GM21619 (cell line): ENCODE measurements around the gene PRKAG1.
A peak's percentile ranks its signal among the peaks of the same experiment; 100 is the strongest.
"Not testable (repeated sequence)": the region's sequence is repeated elsewhere in the genome, so short reads cannot be mapped to it uniquely, and the experiment has no call there.

Experiments
- ATAC-seq: cut with Tn5 transposase; IDR thresholded peaks from one replicate; pipeline ENCODE4 v1.9.1; 2021; ENCODE audit not compliant: unreplicated experiment

PRKAG1 gene

DNA sequence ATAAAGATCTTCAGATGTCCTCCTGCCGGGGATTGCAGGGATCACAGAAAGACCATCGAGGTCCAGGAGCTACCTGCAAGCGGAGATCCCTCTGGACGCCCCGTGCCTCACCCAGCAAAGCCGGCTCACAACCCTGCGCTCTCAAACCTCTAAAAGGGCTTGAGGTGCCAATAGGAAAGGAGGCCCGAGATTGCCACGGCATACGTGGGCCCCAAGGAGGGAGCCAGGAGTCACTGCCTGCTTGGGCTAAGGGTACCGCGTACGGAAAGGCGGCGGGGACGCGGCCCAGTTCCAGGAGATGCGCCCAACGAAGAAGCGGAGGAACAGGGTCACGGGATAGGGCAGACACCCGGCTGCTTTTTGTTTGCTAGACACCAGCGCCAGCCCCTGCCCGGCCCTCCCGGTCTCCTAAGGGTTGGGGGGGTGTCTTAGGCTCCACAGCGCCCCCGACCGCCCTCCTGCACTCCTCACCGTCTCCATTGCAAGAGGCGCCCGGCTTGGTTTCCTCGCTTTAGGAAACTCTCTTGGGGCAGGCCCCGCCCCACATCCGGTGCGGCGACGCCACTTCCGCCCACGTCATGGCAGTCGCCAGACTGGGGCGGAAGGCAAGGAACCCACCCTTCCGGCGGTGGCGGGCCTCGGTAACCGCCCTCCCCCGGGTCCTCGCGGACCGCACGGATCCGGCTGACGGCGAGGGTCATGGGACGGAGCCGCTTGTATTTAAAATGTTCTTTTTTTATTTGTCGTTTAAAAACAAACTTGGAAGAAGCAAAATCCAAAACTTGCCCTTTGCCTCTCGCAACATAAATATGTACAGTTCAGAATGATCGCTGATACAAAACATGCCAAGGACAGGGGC lies at the start of gene PRKAG1:
TSS of gene PRKAG1 (minus strand) at position 516 of the 859 bp plus-strand sequence. CDS start at position 480, 36 bp downstream.
- peak; percentile 81 for ATAC-seq

DNA sequence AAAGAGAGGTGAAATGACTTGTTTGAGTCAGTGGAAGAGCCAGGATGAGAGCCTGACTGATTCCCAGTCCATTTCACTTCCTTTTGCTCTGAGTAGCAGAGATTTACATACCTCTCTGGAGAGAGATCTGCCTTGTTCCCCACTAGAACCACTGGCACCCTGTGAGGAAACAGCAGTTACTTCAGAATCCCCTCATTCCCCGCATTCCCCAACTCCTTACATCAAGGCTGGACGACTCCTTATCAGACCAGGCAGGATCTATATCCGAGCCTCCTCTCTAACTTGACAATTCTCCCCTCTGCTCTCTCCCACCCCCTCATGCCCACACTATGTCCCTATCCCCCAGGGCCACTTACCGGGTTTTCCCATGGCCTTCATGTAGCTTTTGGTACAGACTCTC lies 47.5 kb upstream of the PRKAG1 start:
- no peak for ATAC-seq

DNA sequence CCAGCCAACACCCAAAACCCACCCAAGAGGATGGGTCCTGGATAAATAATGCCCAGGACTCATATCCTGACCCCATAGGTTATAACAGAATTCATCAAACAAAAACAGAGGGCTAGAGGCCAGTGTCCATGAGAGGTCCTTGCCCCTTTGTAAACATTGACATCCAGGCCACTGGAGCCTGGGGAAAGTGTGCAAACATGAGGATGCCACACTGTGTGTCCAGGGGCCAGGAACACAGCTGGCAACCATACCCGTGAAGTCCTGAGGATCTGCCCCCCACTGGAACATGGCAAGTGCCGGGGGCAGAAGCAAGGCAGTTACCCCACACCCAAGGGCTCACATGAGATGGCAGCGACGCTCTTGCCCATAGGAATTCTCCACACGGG lies 46.2 kb upstream of the PRKAG1 start:
- ATAC-seq, result no peak

DNA sequence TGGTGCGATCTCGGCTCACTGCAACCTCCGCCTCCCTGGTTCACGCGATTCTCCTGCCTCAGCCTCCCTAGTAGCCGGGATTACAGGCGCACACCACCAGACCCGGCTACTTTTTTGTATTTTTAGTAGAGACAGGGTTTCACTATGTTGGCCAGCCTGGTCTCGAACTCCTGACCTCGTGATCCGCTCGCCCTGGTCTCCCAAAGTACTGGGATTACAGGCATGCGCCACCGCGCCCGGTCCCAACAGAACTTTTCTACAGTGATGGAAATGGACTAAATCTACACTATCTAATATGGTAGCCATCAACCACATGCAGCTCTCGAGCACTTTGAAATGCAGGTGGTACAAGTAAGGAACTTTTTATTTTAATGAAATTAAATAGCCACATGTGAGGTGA lies 43.3 kb upstream of the PRKAG1 start:
- not testable (repeated sequence) for ATAC-seq

DNA sequence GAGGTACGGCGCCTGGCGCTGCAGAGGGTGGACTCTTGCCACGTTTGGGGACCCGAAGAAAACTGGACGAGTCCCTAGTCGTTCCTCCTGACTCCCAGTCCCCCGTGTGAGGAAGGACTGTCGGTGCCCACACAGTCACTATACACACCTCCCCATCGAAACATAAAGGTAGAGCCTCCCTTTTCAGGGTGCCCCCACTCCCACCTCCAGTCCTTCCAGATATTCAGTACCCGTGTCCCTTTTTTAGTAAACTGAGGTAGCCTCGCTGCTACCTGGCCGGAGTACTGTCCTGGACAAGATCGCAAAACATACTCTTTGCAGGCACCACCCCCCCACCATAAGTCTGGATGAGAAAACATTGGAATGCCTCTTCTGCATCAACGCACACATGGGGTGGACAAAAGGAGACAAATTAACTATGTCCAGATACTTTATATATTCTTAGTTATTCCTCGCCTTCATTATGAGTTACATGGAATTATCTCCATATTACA lies 42.6 kb upstream of the PRKAG1 start:
- ATAC-seq, result no peak

DNA sequence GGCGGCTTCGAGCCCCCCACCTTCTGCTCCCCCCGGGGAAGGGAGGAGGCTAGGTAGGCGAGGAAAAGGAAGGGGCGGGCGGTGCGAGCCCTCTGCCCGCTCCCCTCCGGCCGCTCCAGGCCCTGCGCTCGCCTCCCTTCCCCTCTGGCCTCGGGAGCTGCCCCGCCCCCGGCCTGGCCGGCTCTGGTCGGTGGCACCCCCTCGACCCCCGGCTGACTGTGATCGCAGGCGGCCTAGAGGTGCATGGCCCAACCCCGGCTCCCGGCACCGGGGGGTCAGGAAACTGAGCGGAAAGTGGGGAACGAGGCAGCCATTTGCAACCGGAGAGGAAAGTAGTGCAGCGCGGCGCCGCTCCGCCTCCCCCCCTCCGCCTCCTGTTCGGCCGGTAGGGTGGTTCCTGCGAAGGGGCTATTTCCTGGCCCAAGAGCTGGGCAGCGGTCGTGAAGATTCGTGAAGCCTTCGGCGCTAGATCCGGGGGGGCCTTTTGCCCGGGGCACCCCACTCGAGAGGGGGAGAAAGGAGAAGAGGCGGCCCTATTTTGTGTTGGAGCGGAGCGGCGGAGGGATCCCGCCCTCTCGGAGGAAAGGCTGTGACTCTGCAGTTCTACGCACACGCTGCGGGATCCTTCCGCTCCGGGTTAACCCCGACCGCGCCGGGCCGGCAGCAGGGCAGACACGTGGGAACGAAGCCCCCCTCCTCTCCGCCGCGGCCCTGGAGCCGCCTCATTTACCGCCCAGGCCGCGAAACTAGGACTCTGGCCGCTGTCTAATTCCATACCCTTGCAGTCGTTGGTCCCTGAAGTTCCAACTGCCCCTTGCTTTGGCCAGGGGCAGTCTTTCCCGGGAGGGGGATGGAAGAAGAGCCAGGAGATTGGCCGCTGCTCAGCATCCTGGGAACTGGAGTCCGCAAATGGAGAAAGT lies 41.9 kb upstream of the PRKAG1 start, which contains the start of gene KMT2D:
TSS of gene KMT2D (minus strand) at position 558 of the 920 bp plus-strand sequence. CDS start 5,470 bp downstream, outside the sequence.
- peak; percentile 41 for ATAC-seq

DNA sequence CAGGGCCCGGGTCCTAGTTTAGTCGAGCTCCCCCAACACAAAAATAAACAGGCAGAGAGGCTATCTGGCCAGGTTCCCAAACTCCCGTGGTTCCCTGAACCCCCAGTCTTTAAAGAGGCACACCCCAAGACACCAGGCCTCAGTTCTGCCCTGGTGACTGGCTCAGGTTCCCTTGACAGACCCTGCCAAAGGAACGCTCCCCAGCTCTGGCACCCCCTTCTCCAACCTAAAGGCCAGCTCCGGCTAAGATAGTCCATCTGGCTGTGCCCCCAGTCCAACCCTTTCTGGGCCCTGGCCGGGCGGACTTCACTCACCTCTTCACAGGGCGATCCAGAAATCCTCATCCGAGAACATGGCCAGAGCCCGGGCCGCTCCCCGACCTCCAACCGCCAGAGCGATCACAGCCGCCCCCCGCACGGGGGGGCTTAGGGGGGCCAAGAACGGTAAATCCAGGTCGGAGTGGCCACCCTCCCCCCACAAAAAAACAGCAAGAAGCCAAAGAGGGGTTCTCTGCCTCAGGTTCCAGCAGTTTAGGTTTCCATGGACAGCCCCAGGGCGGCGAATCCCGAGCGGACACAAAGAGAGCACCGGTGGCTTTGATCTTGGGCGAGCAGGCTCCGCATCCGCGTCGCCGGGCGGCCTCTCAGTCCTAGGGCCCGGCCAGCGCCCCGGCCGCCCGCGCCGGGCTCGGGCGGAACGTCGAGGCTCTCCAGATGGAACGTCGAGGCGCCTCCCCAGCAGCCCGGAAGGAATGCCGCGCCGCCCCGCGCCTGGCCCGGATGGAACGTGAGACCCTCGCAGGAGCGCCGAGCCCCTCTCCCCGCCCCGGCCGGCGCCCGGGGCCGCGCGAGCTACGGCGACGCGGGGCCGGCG lies 41.0 kb upstream of the PRKAG1 start:
- peak; percentile 7 for ATAC-seq

DNA sequence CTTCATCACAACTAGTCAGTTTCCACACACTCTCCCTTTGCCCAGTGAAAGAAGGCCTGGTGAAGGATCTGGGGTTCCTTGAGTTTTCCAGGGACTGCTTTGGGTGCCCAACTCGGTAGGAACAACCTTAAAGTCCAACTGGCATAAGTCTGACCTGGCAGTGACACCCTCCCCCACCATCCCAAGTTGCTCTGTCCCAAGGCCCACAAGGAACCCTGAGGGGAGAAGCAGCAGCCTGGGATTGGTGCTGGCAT lies 40.4 kb upstream of the PRKAG1 start:
- no peak for ATAC-seq

DNA sequence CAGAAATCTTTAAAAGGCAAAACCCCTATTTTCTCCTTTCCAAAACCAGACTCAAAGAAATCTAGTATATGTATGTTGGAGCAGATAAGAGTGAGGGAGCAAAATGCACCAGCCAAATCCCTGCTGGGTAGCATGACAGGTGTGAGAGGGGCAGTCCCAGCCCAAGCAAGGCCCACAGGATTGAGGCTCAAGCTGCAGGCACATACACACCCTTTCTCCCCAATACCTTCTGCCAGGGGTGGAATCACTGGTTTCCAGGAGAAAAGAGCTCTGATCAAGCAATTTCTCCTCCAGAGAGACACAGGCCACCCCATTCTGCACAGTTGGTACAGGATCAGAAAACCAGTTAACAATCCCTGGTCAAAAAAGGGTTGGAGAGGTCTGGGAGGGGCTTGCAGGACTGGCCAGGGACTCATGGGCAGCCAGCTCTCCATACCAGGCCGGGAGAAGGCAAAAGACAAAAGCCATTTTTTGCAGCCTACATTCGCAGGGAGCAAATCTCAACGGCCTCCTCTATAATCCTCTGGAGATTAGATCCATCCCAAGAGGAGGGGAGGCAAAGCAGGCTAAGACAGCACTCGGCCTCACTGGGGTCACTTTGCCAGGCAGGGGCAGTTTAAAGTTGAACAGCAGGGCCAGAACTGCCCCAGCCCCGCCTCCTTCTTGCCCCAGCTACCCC lies 39.9 kb upstream of the PRKAG1 start:
- no peak for ATAC-seq

DNA sequence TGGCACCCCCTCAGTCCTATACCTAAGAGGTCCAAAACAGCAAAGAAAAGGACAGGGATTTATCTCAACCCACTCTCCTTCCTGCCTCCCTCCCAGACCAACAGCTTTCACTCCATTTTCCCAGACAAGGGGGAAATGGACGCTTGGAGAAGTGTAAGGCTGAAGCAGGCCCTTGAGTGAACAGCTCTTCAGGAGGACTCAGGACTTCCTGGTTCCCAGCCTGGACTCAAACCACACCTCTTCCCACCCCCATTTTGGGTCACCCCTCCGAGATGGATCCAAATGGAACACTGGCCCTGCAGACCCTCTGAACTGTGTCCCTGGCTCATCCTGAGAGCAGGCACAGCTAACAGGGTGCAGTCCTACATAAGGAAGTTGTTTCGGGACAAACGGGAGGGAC lies 39.3 kb upstream of the PRKAG1 start:
- ATAC-seq, result no peak

DNA sequence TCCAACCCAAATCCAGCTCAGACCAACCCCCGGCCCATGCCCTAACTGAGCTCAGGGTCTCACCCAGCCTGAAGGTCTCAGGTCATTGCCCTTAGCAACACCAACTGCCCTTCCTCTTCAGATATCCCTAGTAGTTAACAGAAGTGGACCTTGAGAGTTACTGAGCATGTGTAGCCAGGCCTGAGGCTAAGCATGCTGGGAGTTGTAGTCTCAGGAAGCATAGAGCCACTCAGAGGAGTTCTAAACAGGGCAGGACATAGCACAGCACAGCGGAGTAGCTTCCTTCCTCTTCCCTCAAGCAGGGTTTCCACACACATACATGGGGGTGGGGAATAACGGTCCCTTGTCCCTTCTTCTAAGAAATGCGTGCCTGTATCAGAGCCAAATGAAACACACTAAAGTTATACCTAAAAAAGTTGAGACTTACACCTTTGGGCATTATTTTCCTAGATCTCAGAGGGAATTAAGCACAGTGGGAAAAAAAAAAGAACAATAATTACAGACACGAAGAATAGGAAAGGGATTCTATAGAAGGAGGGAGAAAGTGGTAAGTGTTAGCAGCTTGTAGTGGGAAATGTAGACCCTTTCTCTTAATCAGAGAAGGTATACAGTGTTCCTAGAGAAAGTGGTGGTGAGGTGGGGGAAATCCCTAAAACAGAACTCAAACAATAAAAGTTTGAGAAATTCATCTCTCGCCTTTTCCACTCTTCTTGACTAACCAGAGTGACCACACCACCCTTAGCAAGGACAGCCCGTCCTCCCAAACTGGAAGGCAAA lies 37.6 kb upstream of the PRKAG1 start:
- ATAC-seq, result peak; percentile 72

DNA sequence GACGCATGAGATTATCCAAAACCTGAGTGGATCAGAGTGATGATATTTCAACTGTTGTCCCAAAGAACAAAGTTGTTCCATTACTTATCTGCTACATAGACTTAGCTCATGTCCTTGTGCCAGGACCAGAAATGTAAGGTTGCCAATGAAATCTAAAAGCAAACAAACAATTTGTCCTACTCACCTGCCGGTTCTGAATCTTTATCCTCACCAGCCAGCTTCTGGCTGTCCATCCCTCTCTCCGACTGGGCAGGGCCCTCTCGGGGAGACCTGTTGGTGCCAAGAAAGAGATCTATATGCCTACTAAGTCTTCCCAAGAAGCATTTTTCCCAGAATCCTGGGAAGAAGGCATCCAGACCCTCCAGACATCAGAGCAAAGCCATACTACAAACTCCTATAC lies 36.5 kb upstream of the PRKAG1 start:
- no peak for ATAC-seq

DNA sequence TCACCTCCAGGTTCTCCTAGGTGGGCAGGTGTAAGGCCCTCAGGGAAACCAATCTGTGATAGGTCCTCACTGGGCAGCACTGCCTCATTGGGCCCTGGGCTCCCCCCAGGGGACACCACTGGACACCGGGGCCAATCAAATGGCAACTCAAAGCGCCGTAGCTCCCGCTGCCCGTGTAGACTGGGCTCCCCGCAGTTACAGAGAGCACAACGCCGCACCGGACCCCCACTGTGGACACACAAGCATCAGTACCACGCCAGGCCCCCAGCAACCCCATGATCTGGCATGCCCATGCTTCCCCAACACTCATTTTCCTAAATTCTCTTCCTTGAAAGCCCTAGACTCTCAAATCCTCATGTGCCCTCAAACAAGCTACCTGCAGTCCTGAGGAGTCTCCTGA lies 35.9 kb upstream of the PRKAG1 start:
- ATAC-seq, result no peak

DNA sequence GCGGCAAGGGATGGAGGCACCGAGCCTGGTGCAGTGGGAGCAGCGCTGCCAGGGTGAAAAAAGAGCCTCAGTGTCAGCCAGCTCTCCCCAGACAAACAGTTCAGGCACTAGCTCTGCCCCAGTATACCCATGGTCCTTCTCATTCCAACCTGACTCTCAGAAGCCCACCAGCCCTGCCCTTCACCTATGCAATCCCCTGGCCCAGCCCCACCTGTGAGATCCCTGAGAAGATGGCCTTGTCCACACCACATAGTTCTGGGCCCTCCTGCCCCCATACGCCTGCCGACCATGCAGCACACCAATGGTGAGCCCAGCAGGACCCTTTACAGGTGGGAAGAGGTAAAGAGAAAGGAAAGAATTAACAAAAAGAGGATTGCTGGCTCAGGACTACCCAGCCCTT lies 35.5 kb upstream of the PRKAG1 start:
- ATAC-seq, result no peak

DNA sequence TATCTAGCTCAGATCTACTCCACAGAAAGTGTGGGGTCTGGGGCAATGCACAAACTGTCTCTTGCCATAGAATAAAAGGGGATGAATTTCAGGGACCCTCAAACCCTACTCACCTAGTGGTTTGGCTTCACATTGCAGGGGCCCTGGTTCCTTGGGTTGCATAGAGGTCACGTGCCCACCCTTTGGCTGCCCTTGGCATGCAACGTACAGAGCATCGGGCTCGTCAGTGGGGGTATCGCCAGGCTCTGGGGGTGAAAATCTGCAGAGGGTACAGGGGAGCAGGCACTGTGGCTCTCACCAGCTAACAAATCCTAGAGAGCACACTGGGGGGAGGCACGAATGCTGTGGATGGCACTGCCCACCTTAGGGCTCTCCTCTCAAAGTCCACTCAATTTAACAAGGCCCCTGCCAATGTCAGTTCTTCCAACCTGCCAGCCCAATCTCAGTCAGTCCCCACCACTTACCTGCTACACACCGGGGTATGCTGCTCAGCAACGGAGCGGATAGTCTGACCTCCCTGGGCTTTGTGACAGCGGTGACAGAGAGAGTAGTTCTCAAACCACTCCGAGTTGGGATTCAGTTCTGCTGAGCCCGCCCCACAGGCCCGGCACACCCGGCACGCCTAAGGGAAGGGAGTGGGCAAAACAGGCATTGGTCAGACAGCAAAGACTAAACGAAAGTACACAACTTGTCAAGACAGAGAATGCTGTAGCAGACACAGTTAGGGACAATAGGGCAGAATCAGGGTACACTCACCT lies 34.1 kb upstream of the PRKAG1 start:
- ATAC-seq, result no peak

DNA sequence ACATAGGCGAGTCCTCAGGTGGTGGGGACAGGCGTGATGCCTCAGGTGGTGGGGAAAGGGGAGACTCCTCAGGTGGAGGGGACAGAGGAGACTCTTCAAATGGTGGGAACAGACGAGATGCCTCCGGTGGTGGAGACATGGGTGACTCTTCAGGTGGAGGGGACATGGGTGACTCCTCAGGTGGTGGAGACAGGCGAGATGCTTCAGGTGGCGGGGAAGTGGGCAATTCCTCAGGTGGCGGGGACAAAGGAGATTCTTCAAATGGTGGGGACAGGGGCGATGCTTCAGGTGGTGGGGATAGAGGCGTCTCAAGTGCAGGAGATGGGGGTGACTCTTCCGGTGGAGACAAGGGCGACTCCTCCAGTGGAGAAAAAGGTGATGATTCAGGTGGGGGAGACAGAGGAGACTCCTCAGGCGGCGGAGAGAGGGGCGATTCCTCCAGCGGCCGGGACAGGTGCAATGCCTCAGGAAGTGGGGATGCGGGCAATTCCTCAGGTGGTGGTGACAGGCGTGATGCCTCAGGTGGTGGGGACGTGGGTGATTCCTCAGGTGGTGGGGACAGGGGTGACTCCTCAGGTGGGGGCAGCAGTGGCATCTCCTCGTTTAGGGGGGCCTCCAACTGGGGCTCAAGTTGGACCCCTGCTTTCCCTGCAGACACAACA lies 33.3 kb upstream of the PRKAG1 start:
- ATAC-seq, result no peak

DNA sequence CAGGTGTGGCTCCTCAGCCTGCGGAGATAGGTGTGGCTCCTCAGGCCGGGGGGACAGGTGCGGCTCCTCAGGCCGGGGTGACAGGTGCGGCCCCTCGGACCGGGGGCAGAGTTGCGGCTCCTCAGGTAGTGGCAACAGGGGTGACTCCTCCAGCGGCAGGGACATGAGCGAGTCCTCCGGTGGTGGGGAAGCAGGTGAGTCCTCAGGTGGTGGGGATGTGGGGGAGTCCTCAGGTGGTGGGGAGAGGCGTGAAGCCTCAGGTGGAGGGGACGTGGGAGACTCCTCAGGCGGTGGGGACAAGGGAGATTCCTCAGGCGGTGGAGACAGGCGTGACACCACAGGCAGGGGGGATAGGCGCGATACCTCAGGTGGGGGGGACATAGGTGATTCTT lies 32.8 kb upstream of the PRKAG1 start:
- no peak for ATAC-seq
